ENCODE data around the gene OPHN1.

GRCh38 chrX:68043713-68044438, 389.4 kb downstream of the OPHN1 start:
- TF ChIP-seq JUN (IDR thresholded peaks at IDR 0.05; ENCODE audit: borderline replicate concordance, insufficient read depth, insufficient read length, low read depth), result no peak
- no peak for TF ChIP-seq POLR2AphosphoS5 (IDR thresholded peaks at IDR 0.05; ENCODE audit: insufficient read depth, low read depth, low read length)
- TF ChIP-seq POLR2A (IDR thresholded peaks at IDR 0.05; ENCODE audit: low read depth, low read length), result no peak

Measured in endothelial cell of umbilical vein (primary cell).